Measurements from ENCODE around the gene KCNQ1OT1.

Gene KCNQ1OT1

GRCh38 chr11:2647167-2647566 is 52.6 kb downstream of the KCNQ1OT1 start (continued):
- TF ChIP-seq, protein P1, sequence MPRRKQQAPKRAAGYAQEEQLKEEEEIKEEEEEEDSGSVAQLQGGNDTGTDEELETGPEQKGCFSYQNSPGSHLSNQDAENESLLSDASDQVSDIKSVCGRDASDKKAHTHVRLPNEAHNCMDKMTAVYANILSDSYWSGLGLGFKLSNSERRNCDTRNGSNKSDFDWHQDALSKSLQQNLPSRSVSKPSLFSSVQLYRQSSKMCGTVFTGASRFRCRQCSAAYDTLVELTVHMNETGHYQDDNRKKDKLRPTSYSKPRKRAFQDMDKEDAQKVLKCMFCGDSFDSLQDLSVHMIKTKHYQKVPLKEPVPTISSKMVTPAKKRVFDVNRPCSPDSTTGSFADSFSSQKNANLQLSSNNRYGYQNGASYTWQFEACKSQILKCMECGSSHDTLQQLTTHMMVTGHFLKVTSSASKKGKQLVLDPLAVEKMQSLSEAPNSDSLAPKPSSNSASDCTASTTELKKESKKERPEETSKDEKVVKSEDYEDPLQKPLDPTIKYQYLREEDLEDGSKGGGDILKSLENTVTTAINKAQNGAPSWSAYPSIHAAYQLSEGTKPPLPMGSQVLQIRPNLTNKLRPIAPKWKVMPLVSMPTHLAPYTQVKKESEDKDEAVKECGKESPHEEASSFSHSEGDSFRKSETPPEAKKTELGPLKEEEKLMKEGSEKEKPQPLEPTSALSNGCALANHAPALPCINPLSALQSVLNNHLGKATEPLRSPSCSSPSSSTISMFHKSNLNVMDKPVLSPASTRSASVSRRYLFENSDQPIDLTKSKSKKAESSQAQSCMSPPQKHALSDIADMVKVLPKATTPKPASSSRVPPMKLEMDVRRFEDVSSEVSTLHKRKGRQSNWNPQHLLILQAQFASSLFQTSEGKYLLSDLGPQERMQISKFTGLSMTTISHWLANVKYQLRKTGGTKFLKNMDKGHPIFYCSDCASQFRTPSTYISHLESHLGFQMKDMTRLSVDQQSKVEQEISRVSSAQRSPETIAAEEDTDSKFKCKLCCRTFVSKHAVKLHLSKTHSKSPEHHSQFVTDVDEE (CRISPR knock-in tag; IDR thresholded peaks at IDR 0.05) = no peak

- ATAC-seq = no peak
- TF ChIP-seq ZNF565 (CRISPR knock-in tag; conservative IDR thresholded peaks at IDR 0.05; ENCODE audit: low read depth) = no peak
- TF ChIP-seq ZFP30 (CRISPR knock-in tag; IDR thresholded peaks at IDR 0.05) = no peak
- no peak for TF ChIP-seq BACH2 (CRISPR knock-in tag; IDR thresholded peaks at IDR 0.05; ENCODE audit: borderline replicate concordance)
- TF ChIP-seq, protein P2, sequence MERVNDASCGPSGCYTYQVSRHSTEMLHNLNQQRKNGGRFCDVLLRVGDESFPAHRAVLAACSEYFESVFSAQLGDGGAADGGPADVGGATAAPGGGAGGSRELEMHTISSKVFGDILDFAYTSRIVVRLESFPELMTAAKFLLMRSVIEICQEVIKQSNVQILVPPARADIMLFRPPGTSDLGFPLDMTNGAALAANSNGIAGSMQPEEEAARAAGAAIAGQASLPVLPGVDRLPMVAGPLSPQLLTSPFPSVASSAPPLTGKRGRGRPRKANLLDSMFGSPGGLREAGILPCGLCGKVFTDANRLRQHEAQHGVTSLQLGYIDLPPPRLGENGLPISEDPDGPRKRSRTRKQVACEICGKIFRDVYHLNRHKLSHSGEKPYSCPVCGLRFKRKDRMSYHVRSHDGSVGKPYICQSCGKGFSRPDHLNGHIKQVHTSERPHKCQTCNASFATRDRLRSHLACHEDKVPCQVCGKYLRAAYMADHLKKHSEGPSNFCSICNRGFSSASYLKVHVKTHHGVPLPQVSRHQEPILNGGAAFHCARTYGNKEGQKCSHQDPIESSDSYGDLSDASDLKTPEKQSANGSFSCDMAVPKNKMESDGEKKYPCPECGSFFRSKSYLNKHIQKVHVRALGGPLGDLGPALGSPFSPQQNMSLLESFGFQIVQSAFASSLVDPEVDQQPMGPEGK (CRISPR knock-in tag; IDR thresholded peaks at IDR 0.05; ENCODE audit: borderline replicate concordance) = no peak
- TF ChIP-seq ZNF8 (CRISPR knock-in tag; IDR thresholded peaks at IDR 0.05) = no peak
- TF ChIP-seq, protein P1 (CRISPR knock-in tag; IDR thresholded peaks at IDR 0.05) = no peak
- TF ChIP-seq, protein P3, sequence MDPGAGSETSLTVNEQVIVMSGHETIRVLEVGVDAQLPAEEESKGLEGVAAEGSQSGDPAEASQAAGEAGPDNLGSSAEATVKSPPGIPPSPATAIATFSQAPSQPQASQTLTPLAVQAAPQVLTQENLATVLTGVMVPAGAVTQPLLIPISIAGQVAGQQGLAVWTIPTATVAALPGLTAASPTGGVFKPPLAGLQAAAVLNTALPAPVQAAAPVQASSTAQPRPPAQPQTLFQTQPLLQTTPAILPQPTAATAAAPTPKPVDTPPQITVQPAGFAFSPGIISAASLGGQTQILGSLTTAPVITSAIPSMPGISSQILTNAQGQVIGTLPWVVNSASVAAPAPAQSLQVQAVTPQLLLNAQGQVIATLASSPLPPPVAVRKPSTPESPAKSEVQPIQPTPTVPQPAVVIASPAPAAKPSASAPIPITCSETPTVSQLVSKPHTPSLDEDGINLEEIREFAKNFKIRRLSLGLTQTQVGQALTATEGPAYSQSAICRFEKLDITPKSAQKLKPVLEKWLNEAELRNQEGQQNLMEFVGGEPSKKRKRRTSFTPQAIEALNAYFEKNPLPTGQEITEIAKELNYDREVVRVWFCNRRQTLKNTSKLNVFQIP (CRISPR knock-in tag; IDR thresholded peaks at IDR 0.05; ENCODE audit: borderline replicate concordance, low read depth) = no peak
- no peak for TF ChIP-seq SNAI2 (CRISPR knock-in tag; IDR thresholded peaks at IDR 0.05)
Measured at GRCh38 chr11:2645779-2646118, 54.0 kb downstream of the KCNQ1OT1 start.

DNA sequence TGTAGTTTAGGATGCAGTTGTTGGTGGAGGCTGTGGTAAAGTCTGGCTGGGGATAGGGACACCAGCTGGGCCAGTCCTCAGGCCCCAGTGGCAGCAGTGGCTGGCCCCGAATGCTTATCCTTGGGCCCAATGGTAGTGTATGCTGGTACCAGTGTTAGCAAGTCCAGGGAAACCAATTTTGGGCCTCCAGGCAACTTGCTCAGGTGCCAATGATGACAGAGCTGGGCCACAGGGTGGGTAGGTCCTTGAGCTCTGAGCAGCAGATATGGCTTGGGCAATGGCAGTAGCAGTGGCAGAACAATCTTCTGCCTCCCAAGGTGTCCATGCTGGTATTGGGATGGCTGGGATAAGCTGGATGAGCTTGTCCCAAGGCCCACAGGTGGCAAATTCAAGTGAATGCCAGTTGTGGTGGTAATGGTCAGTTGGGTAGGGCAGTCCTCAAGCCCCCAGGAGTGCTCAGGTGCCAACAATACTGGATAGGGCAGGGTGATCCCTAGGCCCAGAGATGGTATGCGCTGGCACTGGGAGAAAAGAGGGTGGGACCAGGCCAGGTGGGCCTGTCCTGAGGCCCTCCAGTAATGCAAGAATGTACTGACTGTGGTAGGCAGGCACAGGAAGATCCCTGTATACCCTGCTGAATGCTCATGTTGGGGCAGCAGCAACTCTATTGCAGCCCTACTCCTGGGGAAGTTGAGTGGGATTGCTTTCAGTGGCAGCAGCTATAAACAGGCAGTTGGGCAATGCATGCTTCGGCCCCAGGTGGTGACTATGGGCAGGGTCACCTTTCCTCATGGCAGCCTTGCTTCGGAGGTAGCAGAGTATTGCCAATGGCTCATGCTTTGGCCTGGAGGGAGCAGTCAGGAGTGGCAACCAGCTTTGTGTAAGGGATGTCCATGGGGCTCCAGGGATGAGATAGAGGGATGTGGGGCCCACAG is 54.7 kb downstream of the KCNQ1OT1 start:
- no peak for ATAC-seq

More for the DNA sequence above, 54.7 kb downstream of the KCNQ1OT1 start:
- no peak for TF ChIP-seq TCF4 (CRISPR knock-in tag; IDR thresholded peaks at IDR 0.05; ENCODE audit: borderline replicate concordance)
- no peak for TF ChIP-seq GLIS3 (CRISPR knock-in tag; IDR thresholded peaks at IDR 0.05)
- no peak for TF ChIP-seq SNAI2 (CRISPR knock-in tag; IDR thresholded peaks at IDR 0.05)
- TF ChIP-seq RARB (CRISPR knock-in tag; IDR thresholded peaks at IDR 0.05) = no peak
- no peak for TF ChIP-seq TOX (CRISPR knock-in tag; IDR thresholded peaks at IDR 0.05; ENCODE audit: borderline replicate concordance)
- TF ChIP-seq, protein P4, sequence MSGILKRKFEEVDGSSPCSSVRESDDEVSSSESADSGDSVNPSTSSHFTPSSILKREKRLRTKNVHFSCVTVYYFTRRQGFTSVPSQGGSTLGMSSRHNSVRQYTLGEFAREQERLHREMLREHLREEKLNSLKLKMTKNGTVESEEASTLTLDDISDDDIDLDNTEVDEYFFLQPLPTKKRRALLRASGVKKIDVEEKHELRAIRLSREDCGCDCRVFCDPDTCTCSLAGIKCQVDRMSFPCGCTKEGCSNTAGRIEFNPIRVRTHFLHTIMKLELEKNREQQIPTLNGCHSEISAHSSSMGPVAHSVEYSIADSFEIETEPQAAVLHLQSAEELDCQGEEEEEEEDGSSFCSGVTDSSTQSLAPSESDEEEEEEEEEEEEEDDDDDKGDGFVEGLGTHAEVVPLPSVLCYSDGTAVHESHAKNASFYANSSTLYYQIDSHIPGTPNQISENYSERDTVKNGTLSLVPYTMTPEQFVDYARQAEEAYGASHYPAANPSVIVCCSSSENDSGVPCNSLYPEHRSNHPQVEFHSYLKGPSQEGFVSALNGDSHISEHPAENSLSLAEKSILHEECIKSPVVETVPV (CRISPR knock-in tag; IDR thresholded peaks at IDR 0.05) = no peak
- TF ChIP-seq, protein P3 (CRISPR knock-in tag; IDR thresholded peaks at IDR 0.05; ENCODE audit: borderline replicate concordance, low read depth) = no peak
- no peak for TF ChIP-seq ZC3H10 (CRISPR knock-in tag; IDR thresholded peaks at IDR 0.05)
- no peak for TF ChIP-seq ZFP3 (CRISPR knock-in tag; IDR thresholded peaks at IDR 0.05)
- TF ChIP-seq ARNTL (CRISPR knock-in tag; IDR thresholded peaks at IDR 0.05; ENCODE audit: borderline replicate concordance, low read depth) = no peak
- TF ChIP-seq ZFP30 (CRISPR knock-in tag; IDR thresholded peaks at IDR 0.05) = no peak
- TF ChIP-seq CSDC2 (CRISPR knock-in tag; IDR thresholded peaks at IDR 0.05) = no peak
- no peak for TF ChIP-seq ISL1 (CRISPR knock-in tag; IDR thresholded peaks at IDR 0.05)
- no peak for TF ChIP-seq PPARA (CRISPR knock-in tag; IDR thresholded peaks at IDR 0.05; ENCODE audit: borderline replicate concordance)
